ENCODE data around the gene MICAL3. TPM values are rescaled to one million over a fixed set of nuclear protein-coding genes. Genes with fewer than 3 reads are reported as not detected.

MICAL3 gene
- total RNA-seq, 4 donors from 2014 or later, result 15.8 to 45.4 (median 31.6) TPM

DNA sequence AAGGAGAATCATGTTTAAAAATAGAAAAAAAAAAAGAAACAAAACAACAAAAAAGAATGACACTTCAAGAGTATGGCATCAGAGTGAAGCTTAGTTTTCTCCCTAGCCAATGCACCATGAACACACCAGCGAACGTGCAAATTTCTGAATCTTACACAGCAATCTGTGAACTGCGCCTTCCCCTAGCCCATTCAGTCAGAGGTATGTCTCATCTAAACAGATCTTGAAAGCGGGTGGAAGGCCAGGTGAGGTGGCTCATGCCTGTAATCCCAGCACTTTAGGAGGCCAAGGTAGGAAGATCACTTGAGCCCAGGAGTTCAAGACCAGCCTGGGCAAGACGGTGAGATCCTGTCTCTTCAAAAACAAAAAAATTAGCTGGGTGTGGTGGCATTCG, 113.1 kb downstream of the MICAL3 start:
- TF ChIP-seq, protein P1, sequence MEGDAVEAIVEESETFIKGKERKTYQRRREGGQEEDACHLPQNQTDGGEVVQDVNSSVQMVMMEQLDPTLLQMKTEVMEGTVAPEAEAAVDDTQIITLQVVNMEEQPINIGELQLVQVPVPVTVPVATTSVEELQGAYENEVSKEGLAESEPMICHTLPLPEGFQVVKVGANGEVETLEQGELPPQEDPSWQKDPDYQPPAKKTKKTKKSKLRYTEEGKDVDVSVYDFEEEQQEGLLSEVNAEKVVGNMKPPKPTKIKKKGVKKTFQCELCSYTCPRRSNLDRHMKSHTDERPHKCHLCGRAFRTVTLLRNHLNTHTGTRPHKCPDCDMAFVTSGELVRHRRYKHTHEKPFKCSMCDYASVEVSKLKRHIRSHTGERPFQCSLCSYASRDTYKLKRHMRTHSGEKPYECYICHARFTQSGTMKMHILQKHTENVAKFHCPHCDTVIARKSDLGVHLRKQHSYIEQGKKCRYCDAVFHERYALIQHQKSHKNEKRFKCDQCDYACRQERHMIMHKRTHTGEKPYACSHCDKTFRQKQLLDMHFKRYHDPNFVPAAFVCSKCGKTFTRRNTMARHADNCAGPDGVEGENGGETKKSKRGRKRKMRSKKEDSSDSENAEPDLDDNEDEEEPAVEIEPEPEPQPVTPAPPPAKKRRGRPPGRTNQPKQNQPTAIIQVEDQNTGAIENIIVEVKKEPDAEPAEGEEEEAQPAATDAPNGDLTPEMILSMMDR (IDR thresholded peaks at IDR 0.05; ENCODE audit: low read depth), result no peak

DNA sequence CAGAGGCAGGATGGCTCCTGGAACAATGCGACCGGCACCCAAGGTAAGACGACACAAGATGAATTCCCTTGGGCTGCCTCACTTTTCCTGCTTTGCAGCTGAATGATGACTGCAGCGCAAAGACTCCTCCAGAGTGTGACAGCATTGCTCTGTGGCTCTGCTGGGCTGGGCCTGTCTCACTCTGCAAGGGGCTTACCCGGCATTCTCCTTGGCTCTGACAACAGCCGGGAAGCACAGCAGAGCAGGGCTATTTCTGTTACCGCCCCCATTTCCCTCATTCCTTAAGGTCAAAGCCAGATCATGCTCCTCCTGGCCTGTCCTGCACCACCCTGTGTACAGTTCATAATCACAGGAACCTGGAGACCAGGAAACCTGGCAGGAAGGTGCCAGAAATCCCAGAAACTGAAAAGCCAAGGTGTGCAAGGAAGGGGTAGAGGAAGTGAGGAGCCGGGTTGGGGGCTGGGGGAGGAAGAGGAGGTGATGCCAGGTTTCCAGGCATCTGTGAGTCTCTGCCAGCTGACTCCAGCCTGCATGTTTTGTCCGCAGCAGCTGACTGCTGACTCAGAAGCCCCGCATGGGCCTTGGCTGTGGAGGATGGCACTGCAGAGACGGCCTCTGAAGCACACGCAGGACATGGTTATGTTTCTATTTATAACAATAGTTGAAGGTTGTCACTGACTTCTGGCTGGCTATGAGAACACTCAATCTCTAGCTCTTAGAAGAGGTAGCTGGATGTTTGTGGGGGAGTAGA, 113.6 kb downstream of the MICAL3 start:
- TF ChIP-seq, protein P1 (IDR thresholded peaks at IDR 0.05; ENCODE audit: low read depth), result no peak

DNA sequence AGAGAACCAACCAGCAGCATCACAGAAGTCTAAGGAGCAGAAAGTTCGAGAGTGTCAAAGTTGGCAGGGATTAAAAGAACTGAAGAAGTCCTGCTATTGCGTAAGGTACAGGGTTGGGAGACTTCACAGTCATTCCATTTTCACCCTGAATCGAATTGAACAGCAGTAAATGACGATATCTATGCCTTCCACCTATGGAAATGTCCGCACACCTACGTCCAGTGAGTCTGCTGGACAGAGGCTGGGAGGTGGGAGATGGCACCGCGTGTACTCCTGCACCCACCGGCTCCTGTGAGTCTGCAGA, 116.7 kb downstream of the MICAL3 start:
- TF ChIP-seq, protein P1 (IDR thresholded peaks at IDR 0.05; ENCODE audit: low read depth), result no peak

DNA sequence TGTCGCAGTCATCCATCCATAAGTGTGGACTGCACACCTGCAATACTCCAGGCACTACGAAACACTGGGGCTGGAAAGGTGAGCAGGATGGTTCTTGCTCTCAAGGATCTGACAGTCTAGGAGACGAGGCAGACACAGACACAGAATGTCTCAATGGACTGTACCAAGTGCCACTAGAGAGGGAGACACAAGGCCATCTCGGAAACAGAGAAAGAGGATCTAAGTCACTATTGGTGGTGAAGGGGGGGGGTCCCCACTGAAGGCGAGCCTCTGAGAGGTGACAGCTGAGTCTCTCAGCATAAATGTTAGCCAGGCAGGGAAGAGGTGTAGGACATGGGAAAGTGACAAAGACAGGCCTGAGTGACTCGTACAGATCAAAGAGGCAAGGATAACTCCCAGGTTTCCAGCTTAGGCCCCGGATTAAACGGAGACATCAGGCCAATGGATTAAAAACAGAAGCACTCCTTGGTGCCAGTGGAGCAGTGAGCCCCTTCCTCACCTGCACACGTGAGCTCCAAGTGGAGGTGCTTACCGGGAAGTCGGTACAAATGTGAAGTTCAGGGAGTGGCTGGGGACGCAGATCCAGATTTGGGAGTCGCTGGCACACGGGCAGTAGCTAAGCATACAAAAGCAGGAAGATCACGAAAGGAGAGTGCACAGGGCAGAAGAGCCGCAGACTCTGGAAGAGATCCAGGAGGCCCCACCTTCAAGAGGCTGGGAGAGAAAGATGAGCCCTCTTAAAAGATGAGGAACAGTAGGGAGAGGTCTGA, 117.2 kb downstream of the MICAL3 start:
- TF ChIP-seq, protein P1 (IDR thresholded peaks at IDR 0.05; ENCODE audit: low read depth), result no peak

DNA sequence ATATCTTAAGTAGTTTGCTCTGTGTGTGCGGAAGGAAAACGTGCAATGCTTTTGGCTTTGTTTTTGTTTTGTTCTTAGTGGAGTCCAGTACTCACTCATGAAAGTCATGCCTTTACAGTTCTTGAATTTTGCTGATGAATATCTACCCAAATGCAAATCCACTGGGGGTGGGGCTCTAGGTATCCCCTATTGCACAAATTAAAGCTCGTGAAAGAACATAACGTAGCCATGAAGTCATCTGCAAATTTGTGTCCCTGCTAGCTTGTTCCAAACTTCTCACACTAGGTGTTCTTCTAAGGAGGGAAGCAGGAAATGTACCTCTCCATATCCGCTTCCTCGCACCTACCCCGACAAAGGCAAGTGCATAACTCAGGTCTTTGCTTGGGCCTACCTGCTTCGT, 118.9 kb downstream of the MICAL3 start:
- TF ChIP-seq, protein P1 (IDR thresholded peaks at IDR 0.05; ENCODE audit: low read depth), result no peak

DNA sequence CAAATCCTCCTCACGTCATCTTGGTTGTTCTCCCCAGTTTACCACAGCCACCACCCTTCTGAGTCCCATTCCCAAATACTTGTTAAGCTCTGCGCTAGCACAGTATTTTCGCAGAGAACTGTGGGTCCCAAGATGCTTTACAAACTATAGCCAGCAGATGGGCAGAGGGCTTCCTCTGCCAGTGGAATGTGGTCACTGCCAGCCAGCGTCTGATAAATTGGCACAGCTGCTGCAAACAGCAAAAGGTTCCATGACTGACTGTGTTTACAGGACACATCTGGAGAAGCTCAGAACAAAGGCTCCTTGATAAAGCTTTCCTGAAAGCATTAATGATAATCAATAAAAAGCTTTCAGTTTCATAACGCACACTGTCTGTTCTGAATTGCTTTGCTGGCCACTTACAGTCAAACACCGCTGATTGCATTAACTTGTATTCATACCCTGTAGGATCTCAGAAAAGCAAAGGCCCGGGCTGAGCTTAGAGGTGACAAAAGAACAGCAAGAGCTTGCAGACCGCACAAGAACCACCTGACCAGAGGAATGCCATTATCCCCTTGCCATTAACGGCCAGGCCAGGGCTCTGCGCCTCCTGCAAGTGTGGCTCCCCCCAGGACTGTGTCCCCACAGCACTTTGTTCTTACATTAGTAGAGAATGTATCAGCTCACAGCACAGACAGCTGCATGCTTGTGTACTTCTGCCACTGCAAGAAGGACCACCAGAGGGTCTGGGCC, 120.6 kb downstream of the MICAL3 start:
- TF ChIP-seq, protein P1 (IDR thresholded peaks at IDR 0.05; ENCODE audit: low read depth), result no peak

DNA sequence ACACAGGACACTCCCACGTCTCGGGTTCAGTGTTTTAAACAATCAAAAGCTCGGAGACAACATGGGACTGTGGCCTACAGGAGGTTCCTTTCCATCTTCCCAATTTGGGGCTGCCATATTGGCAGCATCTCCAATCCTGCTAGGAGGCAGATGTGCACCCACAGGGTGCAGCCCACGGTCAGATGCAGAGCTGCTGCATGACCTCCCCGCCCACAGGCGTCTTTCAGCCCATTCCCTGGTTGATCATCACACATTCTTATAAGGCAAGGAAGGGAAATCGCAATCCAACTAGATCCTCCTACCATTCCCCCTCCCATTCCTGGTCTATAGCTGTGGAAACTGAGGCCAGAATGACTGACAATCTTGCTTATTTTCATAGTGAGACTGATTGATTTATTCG, 121.4 kb downstream of the MICAL3 start:
- TF ChIP-seq, protein P1 (IDR thresholded peaks at IDR 0.05; ENCODE audit: low read depth), result no peak

Data from subcutaneous adipose tissue (tissue), 4 donors.